Activated T-cell treated with anti-CD3 and anti-CD28 coated beads, Interleukin-2, amount 50 U/mL, for 4 hours (primary cell): Measurements from ENCODE around the gene NUDT2. TPM values are rescaled to one million over a fixed set of nuclear protein-coding genes. Genes with fewer than 3 reads are reported as not detected.

Experiments
- ATAC-seq, 2 donors: fragments of 200-7000 bp; cut with Tn5 transposase; one replicate each; pipeline ENCODE4 v1.10.0; 2021
- DNase-seq: peaks from one replicate; pipeline ENCODE4 v3.0.0-alpha.2; 2020
- H3K27me3 Mint-ChIP-seq: one replicate; pipeline ENCODE4 v1.8.0; 2021; ENCODE audit warnings: low read depth, mixed read lengths
- H3K36me3 Mint-ChIP-seq: one replicate; pipeline ENCODE4 v1.8.0; 2022; ENCODE audit warnings: mixed read lengths; ENCODE audit not compliant: insufficient read depth
- H3K4me1 Mint-ChIP-seq: one replicate; pipeline ENCODE4 v1.8.0; 2021; ENCODE audit warnings: low read depth, mixed read lengths
- H3K4me3 Mint-ChIP-seq: one replicate; pipeline ENCODE4 v1.8.0; 2021; ENCODE audit warnings: mild to moderate bottlenecking, moderate library complexity, mixed read lengths
- H3K9me3 Mint-ChIP-seq: one replicate; pipeline ENCODE4 v1.8.0; 2021; ENCODE audit warnings: mixed read lengths
- total RNA-seq, 3 donors: library from RNA; stranded (reverse); gene quantifications; one replicate each; pipeline ENCODE4 v1.2.1, GENCODE V29; 2021

The NUDT2 gene
- total RNA-seq, 3 donors from 2014 or later: 23.5 to 27.9 (median 25.9) TPM

- peak overlapping the region; percentile 84 for H3K4me3 Mint-ChIP-seq
- no peaks in the 10 kb centered on the region for H3K9me3 Mint-ChIP-seq
- H3K4me1 Mint-ChIP-seq: peaks cover 34% of the 10 kb centered on the region
- H3K36me3 Mint-ChIP-seq: no peaks in the 10 kb centered on the region
- DNase-seq (peak; percentile 68), ATAC-seq (peak; percentile 56 to 65)
- no peaks in the 10 kb centered on the region for H3K27me3 Mint-ChIP-seq
These were observed 51.3 kb downstream of the NUDT2 start for GRCh38 chr9:34380511-34381315.

DNA sequence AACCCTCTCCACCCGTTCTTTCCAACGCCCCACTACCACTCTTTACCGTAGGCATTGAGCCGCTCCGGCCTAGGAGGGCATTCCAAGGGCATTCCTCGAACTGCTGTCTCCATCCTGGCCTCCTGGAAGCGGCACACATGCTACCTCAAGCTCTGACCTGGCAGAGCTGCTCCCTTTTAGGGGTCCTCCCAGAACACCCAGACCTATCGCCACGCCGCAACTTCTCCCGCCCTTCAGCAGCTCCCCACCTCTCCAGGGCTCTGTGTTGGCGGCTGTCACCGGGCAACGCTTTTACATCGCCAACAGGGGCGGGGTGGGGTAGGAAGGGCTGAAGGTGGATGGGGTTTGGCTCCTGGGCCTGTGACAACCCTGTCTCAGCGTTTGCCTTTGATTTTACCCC lies 52.0 kb downstream of the NUDT2 start:
- DNase-seq (no peak), ATAC-seq (no peak)
- Mint-ChIP-seq H3K4me3 (peak overlapping the region; percentile 84), H3K9me3 (no peaks in the 10 kb centered on the region), H3K27me3 (no peaks in the 10 kb centered on the region), H3K4me1 (peaks cover 29% of the 10 kb centered on the region), H3K36me3 (no peaks in the 10 kb centered on the region)

DNA sequence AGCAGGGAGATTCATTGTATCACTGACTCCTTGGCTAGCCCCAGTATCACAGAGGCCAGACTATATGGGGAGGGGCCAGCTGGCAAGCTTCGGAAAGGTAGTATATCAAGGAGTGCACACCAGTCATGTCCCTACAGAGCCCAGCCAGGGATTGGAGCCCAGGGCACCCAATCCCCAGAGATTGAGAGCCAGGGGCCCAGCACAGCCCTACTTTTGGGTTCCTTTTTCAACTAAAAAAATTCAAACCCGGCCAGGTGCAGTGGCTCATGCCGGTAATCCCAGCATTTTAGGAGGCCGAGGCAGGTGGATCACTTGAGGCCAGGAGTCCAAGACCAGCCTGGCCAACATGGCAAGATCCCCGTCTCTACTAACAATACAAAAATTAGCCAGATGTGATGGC lies 52.7 kb downstream of the NUDT2 start:
- H3K4me3 Mint-ChIP-seq: no peak overlapping the region
- peaks cover 28% of the 10 kb centered on the region for H3K4me1 Mint-ChIP-seq
- no peaks in the 10 kb centered on the region for H3K36me3 Mint-ChIP-seq
- ATAC-seq (no peak), DNase-seq (no peak)
- no peaks in the 10 kb centered on the region for H3K27me3 Mint-ChIP-seq
- no peaks in the 10 kb centered on the region for H3K9me3 Mint-ChIP-seq

GRCh38 chr9:34382879-34383278 lies 53.5 kb downstream of the NUDT2 start:
- Mint-ChIP-seq H3K27me3 (no peaks in the 10 kb centered on the region), H3K36me3 (no peaks in the 10 kb centered on the region), H3K9me3 (no peaks in the 10 kb centered on the region), H3K4me3 (no peak overlapping the region), H3K4me1 (peaks cover 27% of the 10 kb centered on the region)
- DNase-seq (no peak), ATAC-seq (no peak)

DNA sequence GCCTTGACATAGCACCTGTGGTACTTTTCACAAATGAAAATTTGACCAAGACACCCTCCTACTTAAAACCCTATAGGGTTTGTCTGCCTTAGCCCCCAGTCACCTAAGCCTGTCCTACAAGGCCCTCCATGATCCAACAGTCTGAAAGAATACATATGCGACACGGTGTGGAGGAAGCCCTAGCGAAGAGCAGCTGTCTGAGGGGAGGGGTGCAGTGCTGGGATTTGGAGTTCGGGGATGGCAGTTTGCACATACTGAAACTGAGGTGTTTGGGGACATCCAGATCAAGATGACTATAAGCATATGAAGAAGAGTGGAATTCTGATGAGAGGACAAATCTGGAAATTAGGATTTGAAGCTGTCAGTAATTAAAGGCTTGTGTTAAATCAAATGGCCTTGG lies 54.5 kb downstream of the NUDT2 start:
- DNase-seq (no peak), ATAC-seq (no peak)
- Mint-ChIP-seq H3K4me1 (peaks cover 22% of the 10 kb centered on the region), H3K9me3 (no peaks in the 10 kb centered on the region), H3K36me3 (no peaks in the 10 kb centered on the region), H3K4me3 (no peak overlapping the region), H3K27me3 (no peaks in the 10 kb centered on the region)

GRCh38 chr9:34384368-34385165 lies 55.2 kb downstream of the NUDT2 start:
- Mint-ChIP-seq H3K9me3 (no peaks in the 10 kb centered on the region), H3K4me1 (peaks cover 17% of the 10 kb centered on the region), H3K36me3 (no peaks in the 10 kb centered on the region), H3K27me3 (no peaks in the 10 kb centered on the region), H3K4me3 (no peak overlapping the region)
- ATAC-seq (no peak), DNase-seq (no peak)

GRCh38 chr9:34385561-34386230 lies 56.3 kb downstream of the NUDT2 start:
- Mint-ChIP-seq H3K27me3 (no peaks in the 10 kb centered on the region), H3K36me3 (no peaks in the 10 kb centered on the region), H3K4me3 (no peak overlapping the region), H3K4me1 (peaks cover 7% of the 10 kb centered on the region), H3K9me3 (no peaks in the 10 kb centered on the region)
- ATAC-seq: no peak
- DNase-seq: no peak

DNA sequence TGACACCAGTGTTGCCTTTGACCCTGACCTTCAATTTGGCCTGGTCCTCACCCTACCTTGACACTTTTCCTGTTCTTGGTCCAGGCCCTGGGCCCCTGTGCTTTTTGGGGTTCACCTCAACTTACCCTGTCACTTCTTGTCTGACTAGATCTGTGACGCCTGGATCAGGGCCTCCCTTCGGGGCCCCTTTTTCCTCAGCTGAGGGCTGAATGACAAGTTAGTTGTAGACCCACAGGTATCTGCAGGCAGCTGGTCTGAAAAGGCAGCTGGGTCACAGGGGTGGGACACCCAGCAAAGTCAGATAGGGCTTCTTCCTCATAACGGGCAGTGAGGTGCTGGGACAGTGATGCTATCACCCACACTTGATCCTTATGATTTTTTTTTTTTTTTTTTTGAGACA lies 57.3 kb downstream of the NUDT2 start:
- ATAC-seq (no peak), DNase-seq (no peak)
- no peaks in the 10 kb centered on the region for H3K9me3 Mint-ChIP-seq
- H3K4me1 Mint-ChIP-seq: no peaks in the 10 kb centered on the region
- H3K4me3 Mint-ChIP-seq: no peak overlapping the region
- H3K36me3 Mint-ChIP-seq: no peaks in the 10 kb centered on the region
- peaks cover 6% of the 10 kb centered on the region for H3K27me3 Mint-ChIP-seq

DNA sequence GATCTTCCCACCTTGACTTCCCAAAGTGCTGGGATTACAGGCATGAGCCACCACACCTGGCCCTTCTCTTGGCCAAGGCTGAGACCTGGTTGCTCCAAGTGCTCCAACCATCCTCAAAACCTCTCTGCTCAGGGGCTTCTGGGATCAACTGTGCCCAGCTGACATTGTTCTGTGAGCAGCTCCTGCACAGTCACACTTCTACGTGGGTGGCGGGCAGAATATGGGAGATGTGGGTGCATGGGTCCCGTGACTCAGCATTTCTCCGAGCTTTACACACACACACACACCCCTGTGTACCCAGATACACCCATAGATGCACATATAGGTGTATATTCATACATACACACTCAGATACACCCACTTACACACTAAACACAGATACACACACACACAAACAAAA lies 57.9 kb downstream of the NUDT2 start:
- Mint-ChIP-seq H3K36me3 (no peaks in the 10 kb centered on the region), H3K9me3 (no peaks in the 10 kb centered on the region), H3K4me1 (no peaks in the 10 kb centered on the region), H3K4me3 (no peak overlapping the region), H3K27me3 (peaks cover 6% of the 10 kb centered on the region)
- no peak for DNase-seq
- no peak for ATAC-seq

DNA sequence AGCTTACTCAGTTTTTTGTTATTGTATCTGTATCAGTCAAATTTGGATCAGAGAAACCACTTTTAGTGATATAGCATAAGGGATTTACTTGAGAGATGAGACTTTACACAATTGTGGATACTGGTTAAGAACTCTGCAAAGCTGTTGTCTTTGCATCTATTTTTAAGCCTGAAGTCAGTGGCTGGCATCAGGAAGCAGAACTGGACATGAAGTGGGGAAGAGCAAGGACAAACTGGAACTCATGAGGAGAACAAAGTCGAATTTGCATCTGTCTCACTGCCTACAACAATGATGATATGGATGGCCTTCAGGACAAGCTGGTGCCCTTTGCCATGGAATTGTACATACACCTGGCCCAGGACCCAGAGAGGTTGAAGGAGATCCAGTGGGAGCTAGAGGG lies 63.1 kb downstream of the NUDT2 start:
- Mint-ChIP-seq H3K27me3 (peaks cover 6% of the 10 kb centered on the region), H3K9me3 (no peaks in the 10 kb centered on the region), H3K4me3 (no peak overlapping the region), H3K4me1 (no peaks in the 10 kb centered on the region), H3K36me3 (no peaks in the 10 kb centered on the region)
- no peak for DNase-seq
- ATAC-seq: no peak

Other genes starting within 250 kb of the NUDT2 start
- 10 to 100 TPM; 38.7 to 44.7 (median 41.4) TPM for gene DCAF12, start 202.9 kb upstream of the NUDT2 start, total RNA-seq
- gene UBAP1, start 150.5 kb upstream of the NUDT2 start, total RNA-seq: 10 to 100 TPM; 31.7 to 35.9 (median 34.6) TPM
- 1 to 10 TPM; 2.2 to 2.6 (median 2.5) TPM for gene KIF24, start 301 bp upstream of the NUDT2 start, total RNA-seq
- gene MYORG, start 47.3 kb downstream of the NUDT2 start, total RNA-seq: 1 to 10 TPM in 1 of 3 donors, under 1 TPM in 2; 0.60 to 1.8 (median 0.87) TPM
- 10 to 100 TPM; 23.1 to 31.2 (median 26.4) TPM for gene FAM219A, start 129.0 kb downstream of the NUDT2 start, total RNA-seq
- gene DNAI1, start 129.2 kb downstream of the NUDT2 start, total RNA-seq: not detected
- not detected for gene ENHO, start 193.4 kb downstream of the NUDT2 start, total RNA-seq